CD4-positive, alpha-beta T cell treated with Interleukin-2 at 100 ng/mL for 4 hours (primary cell): ENCODE results near the gene ITGAE.
A peak's percentile ranks its signal among the peaks of the same experiment; 100 is the strongest.
"Not testable (repeated sequence)": the region's sequence is repeated elsewhere in the genome, so short reads cannot be mapped to it uniquely, and the experiment has no call there.

Experiments used
- DNase-seq: peaks from one replicate; pipeline ENCODE4 v3.0.0-alpha.2; 2020; ENCODE audit warnings: low spot score

ITGAE gene

DNA sequence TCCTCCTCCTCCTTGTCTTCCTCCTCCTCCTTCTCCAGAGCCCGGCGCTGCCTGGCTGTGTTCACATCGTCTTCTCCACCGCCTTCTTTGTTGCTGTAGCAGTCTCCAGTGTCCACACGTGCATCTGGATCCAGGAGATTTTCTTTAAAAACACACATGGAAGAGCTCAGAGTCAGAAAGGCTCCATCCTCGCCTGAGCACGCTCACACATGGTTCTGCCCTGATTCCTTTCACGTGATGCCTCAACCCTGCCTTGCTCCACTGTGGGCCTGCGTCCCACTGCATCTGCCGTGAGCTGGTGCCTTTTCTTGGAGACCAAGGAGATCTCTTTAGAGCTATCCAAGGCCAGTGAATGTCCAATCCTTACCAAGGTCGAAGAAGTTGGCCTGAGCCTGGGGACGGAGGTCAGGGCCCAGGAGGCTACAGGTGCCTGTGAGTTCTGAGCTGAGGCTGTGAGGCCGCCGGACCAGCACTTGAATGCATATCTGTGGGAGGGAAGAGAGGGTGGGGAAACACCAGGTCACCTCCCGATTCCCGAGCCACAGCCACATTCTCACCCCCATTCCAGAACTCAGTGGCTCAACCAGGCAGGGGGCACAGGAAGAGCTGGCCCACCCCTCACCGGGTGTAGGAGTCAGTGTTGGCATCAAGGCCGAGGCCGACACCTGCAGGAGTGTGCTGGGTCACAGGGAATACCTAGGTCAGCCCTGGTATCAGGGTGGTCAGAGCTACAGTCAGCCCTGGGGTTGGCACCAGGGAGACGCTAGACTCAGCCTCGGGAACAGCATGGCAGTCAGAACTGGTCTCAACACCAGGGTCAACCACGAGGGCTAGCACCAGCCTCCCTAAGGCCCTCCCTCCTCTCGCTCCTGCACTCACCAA, 39.7 kb downstream of the ITGAE start:
- DNase-seq: no peak

DNA sequence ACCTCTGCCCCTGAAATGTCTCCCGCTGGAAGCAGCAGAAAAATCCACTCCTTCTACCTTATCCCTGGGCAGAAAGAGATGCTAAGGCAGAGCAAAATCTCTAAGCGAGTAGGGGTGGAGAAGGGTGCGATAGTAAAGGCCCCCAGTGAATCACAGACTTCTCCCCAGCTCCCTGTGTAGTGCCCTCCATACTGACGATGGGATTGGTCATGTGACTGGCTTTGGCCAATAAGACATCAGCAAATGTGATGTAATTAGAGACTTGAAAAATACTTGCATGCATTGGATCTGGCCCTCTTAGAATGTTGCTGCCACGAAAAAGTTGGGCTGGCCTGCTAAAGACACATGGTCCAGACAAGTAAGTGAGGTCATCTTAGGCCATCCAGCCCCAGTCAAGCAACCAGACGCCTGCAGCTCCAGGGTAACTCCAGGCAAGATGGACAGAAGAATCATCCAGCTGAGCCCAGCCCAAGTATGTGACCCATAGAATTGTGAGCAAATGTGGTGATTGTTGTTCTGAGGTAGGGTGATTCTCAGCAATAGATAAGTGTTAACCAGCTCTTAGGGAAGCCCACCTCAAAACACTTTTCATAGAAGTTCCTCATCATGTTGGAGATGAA, 41.3 kb downstream of the ITGAE start:
- DNase-seq: no peak

DNA sequence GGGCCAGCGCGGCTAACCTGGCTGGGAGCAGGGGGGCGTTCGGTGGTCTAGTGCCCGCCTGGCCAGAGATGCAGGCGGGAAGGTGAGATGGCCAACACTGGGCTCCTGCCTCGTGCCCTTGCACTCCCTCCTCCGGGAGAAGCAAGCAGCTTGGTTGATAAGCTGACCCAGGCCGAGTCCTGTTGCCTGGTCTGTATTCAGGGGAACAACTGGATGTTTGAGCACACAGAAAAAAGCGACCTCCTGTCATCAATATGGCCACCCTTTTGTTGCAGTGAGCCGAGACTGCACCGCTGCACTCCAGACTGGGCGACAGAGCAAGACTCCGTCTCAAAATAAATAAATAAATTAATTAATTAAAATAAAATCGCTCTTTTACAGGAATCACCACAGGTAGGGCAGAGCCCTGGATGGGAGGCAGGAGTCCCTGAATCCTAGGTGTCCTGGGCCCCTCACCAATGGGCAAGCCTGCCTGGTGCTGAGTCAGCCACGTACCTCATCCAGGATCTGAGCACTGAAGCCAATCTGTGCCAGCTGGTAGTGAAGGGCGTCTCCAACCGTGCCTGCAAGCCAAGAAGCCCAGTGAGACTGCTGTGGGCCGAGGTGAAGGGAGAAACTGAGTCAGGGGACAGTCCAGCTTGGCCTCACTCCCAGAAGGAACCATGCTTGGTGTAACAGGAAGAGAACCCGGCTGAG, 45.5 kb downstream of the ITGAE start:
- DNase-seq: no peak

DNA sequence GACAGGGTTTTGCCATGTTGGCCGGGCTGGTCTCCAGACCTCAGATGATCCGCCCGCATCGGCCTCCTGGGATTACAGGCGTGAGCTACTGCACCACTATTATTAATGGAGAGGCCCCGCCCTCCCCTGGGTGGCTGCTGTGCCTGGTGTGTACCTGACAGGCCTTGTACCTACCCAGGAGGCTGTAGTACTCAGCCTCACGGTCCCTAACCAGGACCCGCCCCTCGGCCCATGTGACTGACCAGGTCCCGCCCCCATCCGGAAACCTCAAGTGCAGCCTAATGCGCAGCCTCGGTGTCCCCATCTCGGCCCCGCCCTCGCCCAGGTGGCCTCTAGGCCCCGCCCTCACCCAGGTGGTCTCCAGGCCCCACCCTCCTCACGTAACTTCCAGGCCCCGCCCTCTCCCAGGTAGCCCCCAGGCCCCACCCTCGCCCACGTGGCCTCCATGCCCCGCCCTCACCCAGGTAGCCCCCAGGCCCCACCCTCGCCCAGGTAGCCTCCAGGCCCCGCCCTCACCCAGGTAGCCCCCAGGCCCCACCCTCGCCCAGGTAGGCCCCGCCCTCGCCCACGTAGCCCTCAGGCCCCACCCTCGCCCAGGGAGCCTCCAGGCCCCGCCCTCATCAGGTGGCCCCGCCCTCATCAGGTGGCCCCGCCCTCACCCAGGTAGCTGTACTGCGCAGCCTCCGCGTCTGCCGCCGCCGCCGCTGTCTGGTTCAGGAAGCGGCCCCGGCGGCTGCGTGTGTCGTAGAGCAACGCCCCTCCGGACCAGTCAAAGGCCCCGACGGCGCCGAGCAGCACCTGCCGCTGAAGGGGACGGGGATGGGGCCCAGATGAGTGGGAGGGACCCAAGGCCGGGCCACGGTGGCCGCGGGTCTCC, 46.3 kb downstream of the ITGAE start:
- peak; percentile 74 for DNase-seq

DNA sequence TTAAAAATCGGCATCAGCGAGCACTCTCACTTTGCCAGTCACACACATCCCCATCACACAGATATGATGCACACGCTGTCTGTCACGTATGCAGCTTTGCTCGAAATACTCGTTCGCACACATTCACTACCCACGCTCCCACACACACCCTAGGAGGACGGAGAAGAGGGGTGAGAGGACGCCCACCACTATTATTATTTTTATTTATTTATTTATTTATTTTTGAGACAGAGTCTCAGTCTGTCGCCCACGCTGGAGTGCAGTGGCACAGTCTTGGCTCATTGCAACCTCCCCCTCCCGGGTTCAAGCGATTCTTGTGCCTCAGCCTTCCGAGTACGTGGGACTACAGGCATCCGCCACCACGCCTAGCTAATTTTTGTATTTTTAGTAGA, 46.9 kb downstream of the ITGAE start:
- DNase-seq: no peak

DNA sequence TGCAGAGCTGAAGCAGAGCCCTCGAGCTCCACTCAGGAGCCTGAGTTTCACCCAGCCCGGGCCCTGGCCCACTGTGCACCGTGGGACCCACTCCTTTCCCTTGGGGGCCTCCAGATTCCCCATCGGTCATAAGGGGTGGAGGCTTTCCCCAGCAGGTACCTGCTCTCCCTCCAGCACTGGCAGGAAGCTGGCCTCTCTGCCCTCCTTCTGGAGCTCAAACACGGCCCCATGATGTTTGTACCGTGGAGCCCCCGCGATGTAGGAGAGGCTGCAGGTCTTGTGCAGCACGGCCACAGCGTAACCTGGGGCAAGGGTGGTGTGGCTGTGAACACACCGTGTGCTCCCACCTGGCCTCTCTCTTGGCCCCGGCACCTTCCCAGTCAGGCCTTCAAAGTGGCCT, 47.4 kb downstream of the ITGAE start:
- DNase-seq: no peak

DNA sequence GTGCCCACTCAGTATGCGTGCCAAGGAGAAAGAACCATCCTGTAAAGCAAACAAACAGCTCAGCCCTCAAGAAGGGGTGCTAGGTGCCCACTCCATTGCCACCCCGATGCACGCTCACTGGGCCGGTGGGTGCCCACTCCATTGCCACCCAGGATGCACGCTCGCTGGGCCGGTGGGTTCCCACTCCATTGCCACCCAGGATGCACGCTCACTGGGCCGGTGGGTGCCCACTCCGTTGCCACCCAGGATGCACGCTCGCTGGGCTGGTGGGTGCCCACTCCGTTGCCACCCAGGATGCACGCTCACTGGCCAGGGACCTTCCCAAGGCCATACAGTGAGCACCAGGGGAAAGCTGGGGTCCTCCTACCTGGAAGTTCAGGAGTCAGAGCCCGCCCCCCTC, 49.2 kb downstream of the ITGAE start:
- DNase-seq: no peak

DNA sequence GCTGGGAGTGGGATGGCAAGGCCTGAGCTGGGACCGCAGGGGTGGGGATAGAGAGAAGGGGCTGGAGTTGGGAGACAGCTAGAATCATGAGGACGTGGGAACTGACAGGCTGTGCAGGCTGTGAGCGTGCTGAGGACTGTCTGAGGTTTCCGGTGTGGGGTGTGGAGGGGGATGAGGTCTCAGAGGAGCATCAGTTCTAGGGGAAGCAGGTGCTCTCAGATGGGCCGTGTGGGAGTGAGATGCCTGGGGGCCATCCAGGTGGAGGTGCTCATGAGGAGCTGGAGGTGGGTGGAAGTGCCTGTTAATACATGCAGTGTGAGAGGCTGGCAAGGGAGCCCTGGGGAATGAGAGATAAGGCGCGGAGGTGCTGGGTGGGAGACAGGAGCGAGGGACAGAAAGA, 50.1 kb downstream of the ITGAE start:
- peak; percentile 53 for DNase-seq

DNA sequence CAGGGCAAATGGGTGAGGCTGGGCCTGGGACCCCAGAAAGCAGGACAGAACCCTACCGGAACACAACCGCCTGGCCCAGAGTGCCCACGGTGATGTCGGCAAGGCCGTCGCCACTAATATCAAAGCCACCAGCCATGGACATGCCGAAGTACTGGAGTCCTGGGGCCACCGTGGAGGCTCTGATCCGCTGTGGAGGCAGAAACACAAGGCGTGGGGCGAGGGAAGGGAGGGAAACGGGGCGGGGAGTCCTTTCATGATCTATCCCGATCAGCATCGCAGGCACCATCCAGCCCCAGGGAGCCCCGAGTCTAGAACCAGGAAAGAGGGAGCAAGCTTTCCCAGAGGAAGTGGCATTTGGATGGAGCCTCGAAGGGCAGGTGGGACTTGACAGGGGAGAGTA, 50.7 kb downstream of the ITGAE start:
- DNase-seq: no peak

DNA sequence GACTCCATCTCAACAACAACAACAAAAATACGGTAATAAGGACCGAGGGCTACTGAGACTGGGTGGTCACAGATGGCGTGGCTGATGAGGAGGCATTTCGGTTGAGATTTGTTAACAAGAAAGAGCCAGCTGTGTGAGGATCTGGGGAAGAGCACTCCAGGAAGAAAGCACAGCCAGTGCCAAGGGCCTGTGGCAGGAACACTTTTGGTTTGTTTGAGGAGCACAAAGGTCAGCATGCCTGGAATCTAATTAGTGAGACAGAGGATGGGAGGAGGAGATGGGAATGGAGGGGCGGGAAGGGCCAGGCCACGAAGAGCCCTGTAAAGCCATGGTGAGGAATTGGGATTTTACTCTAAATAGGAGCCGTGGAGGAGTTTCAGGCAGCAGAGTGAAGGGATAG, 52.4 kb downstream of the ITGAE start:
- no peak for DNase-seq

DNA sequence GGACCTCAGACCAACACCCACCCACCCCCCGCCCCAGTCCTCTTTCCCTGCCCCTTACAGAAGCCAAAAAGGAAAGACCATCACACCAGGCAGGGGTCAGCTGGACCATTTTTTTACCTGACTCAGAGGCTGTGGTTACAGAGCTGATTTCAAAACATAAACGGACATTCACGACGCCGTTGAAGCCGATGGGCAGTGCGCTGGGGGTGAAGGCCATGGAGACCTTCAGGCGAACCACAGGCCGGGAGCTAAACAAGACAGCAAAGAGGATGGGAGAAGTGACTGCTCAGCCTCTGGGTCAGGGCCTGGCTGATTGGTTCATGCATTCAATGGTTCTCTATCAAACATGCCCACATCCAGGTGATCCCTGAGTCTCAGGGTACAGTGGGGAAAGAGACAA, 53.2 kb downstream of the ITGAE start:
- no peak for DNase-seq

DNA sequence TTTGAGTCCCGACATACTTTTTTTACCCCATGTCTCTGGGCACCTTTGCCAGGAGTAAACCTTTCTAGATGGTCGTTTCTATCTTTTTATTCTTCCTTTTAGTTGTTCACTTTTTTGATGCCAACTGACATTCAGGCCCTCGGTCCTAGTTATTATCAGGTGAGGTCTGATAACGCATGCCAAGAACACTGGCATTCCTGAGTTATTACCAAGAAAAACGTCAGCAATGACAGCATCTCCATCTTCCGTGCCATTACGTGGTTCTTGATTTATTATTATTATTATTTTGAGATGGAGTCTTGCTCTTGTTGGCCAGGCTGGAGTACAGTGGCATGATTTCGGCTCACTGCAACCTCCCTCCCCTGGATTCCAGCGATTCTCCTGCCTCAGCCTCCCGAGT, 55.9 kb downstream of the ITGAE start:
- no peak for DNase-seq

DNA sequence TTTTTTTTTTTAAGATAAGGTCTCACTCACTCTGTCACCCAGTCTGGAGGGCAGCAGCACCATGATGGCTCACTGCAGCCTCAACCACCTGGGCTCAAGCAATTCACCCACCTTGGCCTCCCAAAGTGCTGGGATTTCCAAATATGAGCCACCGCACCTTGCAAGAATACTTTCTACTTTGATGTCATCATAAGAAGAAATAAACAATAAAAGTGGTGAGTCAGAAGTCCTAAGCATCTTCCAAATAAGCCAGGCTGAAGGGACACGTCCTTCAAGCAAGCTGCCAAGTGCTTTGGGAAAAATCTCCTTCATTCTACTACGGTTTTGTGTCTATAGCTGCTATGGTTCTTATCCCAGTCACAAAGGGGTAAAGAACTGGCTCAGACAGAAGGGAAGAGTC, 57.0 kb downstream of the ITGAE start:
- DNase-seq: no peak

DNA sequence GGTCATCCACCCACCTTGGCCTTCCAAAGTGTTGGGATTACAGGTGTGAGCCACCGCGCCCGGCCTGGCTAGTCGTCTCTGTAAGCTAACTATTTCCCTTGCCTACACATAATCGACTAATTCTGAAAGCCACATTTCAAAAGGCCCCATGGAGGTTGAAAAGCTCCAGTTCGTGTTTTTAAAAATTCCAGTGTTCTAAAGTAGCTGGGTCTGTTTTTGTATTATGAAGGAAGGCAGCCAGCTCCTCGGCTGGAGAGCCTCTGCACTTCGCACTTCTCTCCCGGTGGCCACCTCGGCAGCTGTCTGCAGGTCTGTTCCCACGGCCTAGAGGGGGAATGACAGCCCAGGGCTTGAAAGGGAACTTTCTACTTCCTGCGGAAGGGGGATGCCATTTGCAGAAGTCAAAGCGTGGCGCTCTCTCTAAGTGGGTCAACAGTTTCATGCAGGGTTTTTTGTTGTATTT, 60.3 kb downstream of the ITGAE start:
- peak; percentile 51 for DNase-seq

DNA sequence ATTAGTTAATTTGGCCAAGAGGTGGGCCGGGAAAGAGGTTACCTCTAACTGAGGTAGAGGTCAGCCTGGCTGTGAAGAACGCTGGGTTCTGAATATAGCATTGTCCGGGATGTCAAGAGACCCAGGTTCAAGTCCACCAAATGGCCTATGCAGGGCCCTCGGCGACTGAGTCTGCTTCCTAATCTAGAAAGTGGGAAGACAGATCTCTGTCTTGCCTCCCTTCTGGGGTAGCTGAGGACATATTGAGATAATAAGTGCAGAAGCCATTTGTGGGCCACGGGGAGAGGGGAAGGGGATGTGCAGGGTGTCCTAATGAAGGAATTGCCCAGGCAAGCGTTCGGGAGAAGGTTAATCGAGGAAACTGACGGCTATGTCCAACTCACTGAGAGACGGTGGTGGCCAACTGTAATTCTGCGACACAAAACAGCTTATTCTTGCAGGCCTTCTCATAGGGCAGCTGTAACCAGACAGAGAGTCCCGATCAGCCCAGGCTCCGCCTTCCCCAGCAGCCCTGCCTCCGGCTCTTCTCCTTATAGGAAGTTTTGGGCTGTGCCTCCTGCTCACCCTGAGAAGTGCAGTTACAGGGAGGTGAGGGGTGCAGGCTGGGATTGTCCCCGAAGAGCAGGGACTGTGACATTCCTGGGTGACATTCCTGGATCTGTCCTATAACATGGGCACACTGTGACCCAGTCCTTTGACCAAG, 61.4 kb downstream of the ITGAE start:
- no peak for DNase-seq

DNA sequence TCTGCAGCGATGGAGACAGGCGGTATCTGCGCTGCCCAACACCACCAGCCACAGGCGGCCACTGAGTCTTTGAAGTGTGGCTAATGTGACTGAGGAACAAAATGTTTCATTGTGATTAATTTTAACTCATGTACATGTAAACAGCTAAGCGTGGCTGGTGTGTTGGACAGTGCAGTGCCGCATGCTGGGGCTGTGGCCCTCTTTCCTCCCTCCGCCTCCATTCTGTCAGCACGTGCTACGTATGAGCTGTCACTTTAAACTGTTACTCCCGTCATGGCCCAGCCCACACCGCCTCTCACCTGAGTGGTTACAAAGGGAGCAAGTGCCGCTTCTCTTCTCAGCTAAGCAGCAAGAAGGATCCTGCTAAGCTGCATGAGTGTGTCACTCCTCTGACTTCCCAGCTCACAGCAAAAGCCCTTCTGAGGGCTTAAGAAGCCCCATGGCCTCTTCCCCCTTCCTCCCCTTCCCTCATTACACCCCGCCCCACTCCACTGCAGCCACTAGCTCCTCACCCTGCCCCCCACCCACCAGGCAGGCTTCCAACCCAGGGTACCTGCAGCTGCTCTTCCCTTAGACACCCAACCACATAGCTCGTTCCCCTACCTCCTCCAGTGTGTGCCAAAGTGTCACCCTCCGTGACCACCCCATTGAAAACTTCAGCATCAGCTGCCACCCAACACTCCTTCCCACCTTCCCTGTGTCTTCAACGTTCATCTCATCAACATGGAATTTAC, 62.3 kb downstream of the ITGAE start:
- DNase-seq: peak; percentile 78

DNA sequence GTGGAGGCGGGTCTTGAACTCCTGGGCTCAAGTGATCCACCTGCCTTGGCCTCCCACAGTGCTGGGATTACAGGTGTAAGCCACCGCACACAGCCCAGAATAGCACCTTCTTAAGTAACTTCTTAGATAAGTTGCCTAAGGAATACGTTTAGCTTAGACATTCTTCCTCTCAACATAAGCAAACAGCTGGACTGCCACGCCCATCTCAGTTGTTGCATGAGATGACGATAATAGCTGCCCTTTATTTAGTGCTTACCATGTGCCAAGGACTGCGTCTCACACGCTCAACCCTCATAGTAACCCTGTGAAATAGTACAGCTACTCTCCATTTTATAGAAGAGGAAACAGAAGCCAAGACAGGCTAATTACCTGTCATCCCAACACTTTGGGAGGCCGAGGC, 65.5 kb downstream of the ITGAE start:
- DNase-seq: no peak

DNA sequence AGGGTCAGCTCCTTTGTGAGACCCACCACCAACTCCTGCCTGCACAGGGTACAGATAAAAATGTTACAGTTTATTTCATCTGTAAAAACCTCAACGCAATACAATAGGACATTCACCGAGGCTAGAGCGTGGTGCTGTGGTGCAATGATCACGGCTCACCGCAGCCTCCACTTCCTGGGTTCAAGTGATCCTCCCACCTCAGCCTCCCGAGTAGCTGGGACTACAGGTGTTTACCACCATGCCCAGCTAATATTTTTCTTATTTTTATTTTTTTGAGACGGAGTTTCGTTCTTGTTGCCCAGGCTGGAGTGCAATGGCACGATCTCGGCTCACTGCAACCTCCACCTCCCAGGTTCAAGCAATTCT, 66.1 kb downstream of the ITGAE start:
- not testable (repeated sequence) for DNase-seq

DNA sequence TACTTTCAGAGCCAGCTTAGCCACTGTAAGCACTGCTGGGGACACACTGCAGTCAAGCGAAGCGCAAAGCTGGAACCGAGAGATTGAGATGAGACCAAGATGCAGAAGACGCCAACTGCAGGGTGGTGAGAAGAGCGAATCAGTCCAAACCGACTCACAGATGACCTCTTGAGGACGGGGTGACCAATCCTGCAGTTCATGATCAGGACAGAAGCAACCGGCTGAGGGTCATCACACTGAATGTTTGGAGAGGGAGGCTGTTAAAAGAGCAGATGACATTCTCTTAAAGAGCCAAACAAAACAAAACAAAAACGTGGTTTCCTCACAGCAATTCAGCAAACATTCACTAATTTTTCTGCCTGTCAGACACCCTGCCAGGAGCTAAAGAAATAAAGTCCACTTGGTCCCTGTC, 68.8 kb downstream of the ITGAE start:
- no peak for DNase-seq

DNA sequence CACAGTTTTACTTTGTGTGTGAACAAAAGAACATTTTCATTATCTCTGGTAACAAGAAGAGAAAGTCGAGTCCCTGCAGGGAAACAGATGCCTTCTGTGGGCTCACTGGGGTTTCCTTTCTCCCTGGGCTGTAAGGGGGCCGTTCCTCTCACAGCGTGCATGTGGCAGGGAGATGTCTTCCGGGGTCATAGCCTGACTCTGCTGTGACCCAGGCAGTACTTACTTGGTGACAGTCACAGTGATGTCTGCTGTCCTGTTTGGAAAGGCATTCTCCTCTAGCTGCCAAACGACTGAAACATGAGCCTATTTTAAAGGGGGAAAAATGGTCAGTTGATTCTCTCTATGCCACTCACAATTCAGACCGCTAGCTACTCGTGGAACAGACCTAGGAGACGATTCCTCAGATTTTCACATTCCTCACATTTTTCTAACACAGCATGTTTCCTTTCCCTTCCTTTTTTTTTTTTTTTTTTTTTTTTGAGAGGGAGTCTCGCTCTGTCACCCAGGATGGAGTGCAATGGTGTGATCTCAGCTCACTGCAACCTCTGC, 70.0 kb downstream of the ITGAE start:
- DNase-seq: no peak

DNA sequence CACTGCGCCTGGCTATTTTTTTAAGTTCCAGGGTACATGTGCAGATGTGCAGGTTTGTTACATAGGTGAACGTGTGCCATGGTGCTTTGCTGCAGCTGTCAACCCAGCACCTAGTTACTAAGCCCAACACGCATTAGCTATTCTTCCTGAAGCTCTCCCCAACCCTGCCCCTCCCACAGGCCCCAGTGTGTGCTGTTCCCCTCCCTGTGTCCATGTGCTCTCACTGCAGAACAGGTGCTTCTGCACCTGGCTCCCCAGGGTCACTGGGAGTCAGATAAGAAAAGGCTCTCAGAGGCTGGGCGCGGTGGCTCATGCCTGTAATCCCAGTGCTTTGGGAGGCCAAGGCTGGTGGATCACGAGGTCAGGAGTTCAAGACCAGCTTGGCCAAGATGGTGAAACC, 71.1 kb downstream of the ITGAE start:
- DNase-seq: no peak
